Spinal cord (tissue), 10 donors: Measurements from ENCODE around the gene P2RX2. TPM values are rescaled to one million over a fixed set of nuclear protein-coding genes. Genes with fewer than 3 reads are reported as not detected.

ENCODE experiments used
- DNase-seq, 6 donors: peaks; one replicate each; pipeline versions ENCODE4 v3.0.0 to v3.0.0-alpha.2; 2013 to 2015; ENCODE audit warnings: low spot score in 6 of 6, low read depth in 4 of 6
- H3K27ac ChIP-seq: one replicate; pipeline ENCODE4 v1.5.1; 2013; ENCODE audit warnings: low read depth, low read length, control low read depth
- H3K27me3 ChIP-seq: one replicate; pipeline ENCODE4 v1.6.1; 2013; ENCODE audit warnings: low read length; ENCODE audit not compliant: control insufficient read depth, insufficient read depth
- H3K36me3 ChIP-seq: one replicate; pipeline ENCODE4 v1.6.1; 2013; ENCODE audit warnings: low read length; ENCODE audit not compliant: control insufficient read depth, insufficient read depth
- H3K4me1 ChIP-seq: one replicate; pipeline ENCODE4 v1.6.1; 2013; ENCODE audit warnings: low read length; ENCODE audit not compliant: control insufficient read depth, insufficient read depth
- H3K4me3 ChIP-seq: one replicate; pipeline ENCODE4 v1.5.1; 2013; ENCODE audit warnings: low read depth, low read length, control low read depth
- H3K9me3 ChIP-seq: one replicate; pipeline ENCODE4 v1.6.1; 2013; ENCODE audit warnings: low read length; ENCODE audit not compliant: control insufficient read depth, insufficient read depth
- WGBS: methylation state at CpG from one replicate; pipeline ENCODE4 v1.1.5; 2013; ENCODE audit warnings: missing lambda C conversion rate; ENCODE audit not compliant: insufficient coverage; 5-methylcytosine and 5-hydroxymethylcytosine counted together
- polyA plus RNA-seq, 2 donors: library from polyadenylated mRNA; unstranded; fragments of 120-200 nt; gene quantifications; one replicate each; pipeline ENCODE4 v1.2.1, GENCODE V29; 2013; ENCODE audit not compliant: insufficient read length in 2 of 2
- total RNA-seq, 2 donors: library from RNA; depleted of rRNA in 1 of 2; stranded (reverse); fragments of 120-200 nt in 1 of 2; fragments of >200 nt in 1 of 2; gene quantifications; one replicate each; pipeline versions ENCODE4 v1.2.3 to v1.2.4, GENCODE V29; 2013 to 2014
- donor health status: healthy.

The P2RX2 gene
- total and polyA plus RNA-seq, 4 donors, result 0.06 to 0.65 (median 0.34) TPM

DNA sequence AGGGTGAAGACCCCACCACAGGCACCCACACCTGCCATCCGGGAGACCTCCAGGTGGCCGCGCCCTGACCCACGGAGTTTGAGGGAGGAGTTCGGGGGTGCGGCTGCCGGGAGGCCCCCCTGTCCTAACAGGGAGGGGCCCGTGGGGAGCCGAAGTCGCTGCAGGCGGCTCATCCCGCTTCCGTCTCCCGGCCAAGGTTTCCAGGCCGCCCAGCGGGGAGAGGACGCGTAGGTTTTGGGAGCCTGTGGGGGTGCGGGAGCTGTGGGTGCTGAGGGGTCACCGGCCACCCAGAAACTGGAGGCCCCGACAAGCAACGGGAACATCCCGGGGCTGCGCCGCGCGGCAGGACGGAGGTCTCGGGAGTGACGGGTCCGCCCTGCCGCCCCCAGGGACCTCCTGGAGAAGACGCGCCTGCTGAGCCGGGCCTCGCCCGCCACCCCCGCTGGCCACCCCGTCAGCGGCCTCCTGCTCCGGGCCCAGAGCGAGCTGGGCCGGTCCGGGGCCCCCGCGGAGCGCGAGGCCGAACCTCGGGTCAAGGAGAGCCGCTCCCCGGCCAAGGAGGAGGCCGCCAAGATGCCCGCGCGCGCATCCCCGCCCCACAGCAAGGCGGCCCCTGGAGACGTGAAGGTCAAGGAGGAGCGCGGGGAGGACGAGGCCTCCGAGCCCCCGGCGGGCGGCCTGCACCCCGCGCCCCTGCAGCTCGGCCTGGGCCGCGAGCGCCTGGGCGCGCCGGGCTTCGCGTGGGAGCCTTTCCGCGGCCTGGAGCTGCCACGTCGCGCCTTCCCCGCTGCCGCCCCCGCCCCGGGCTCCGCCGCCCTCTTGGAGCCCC, 35.8 kb upstream of the P2RX2 start:
- WGBS, result 27% methylated on average over 82 of the region's 89 CpGs
- no peaks in the 10 kb centered on the region for H3K9me3 ChIP-seq
- peaks cover 59% of the 10 kb centered on the region for H3K36me3 ChIP-seq
- no peak for DNase-seq
- H3K4me1 ChIP-seq, result peaks cover 10% of the 10 kb centered on the region
- H3K27ac ChIP-seq, result no peak overlapping the region
- peaks cover 25% of the 10 kb centered on the region for H3K27me3 ChIP-seq
- H3K4me3 ChIP-seq, result peak overlapping the region; percentile 16

DNA sequence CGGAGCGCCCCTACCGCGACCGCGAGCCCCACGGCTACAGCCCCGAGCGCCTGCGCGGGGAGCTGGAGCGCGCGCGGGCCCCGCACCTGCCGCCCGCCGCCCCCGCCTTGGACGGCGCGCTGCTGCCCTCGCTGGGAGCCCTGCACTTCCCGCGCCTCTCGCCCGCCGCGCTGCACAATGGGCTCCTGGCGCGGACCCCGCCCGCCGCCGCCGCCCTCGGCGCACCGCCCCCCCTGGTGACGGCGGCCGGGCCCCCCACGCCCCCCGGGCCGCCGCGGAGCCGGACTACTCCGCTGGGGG, 35.2 kb upstream of the P2RX2 start:
- peak in 1 of 6 donors; percentile 48 for DNase-seq
- Histone ChIP-seq H3K4me1 (peaks cover 10% of the 10 kb centered on the region), H3K4me3 (no peak overlapping the region), H3K27ac (no peak overlapping the region), H3K36me3 (peaks cover 54% of the 10 kb centered on the region), H3K9me3 (no peaks in the 10 kb centered on the region), H3K27me3 (peaks cover 25% of the 10 kb centered on the region)
- 14% methylated on average over 50 of the region's 50 CpGs for WGBS

DNA sequence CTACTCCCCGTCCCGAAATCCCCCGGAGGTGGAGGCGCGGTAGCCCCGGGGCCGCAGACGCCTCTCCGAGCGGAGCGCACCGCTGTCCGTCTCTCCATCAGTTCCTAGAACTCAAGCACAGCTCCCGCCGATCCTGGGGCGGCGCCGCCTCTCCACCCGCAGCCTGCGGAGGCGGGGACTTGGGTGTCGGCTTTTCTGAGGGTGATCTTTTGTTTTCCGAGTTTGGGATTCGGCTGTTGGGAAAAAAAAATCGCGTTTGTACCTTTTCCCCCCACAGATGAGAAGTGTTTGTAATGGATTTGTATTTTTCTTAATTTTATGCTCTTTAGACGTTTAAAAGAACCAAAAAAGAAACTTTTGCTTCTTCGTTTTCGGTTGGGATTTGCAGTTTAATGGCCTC, 34.8 kb upstream of the P2RX2 start:
- peaks cover 50% of the 10 kb centered on the region for H3K36me3 ChIP-seq
- no peak overlapping the region for H3K4me3 ChIP-seq
- H3K9me3 ChIP-seq, result no peaks in the 10 kb centered on the region
- H3K27me3 ChIP-seq, result peaks cover 25% of the 10 kb centered on the region
- H3K4me1 ChIP-seq, result peaks cover 10% of the 10 kb centered on the region
- 46% methylated on average over 15 of the region's 29 CpGs for WGBS
- DNase-seq, result peak in 1 of 6 donors; percentile 64
- H3K27ac ChIP-seq, result no peak overlapping the region

DNA sequence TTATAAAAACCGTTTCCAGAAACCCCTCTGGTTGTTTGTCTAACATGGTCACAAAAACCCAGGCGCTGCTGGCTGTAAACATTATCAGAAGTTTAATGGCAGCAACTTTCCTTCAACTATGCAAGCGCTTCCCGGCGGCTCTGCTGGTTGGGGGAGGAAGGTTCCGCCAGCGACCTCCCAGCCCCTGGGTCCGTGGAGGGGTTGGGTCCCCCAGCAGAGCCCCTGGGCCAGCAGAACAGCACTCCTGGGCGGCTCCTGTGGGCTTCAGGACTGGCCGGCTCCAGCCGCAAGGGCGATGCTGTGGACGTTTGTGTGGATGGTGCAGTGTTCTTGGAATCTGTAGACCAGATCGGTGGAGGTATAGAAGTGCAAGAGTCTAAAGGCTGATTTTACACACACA, 34.1 kb upstream of the P2RX2 start:
- no peak for DNase-seq
- Histone ChIP-seq H3K27ac (no peak overlapping the region), H3K4me3 (no peak overlapping the region), H3K9me3 (no peaks in the 10 kb centered on the region), H3K4me1 (peaks cover 10% of the 10 kb centered on the region), H3K27me3 (peaks cover 25% of the 10 kb centered on the region), H3K36me3 (peaks cover 47% of the 10 kb centered on the region)
- WGBS, result 62% methylated on average over 5 of the region's 14 CpGs

DNA sequence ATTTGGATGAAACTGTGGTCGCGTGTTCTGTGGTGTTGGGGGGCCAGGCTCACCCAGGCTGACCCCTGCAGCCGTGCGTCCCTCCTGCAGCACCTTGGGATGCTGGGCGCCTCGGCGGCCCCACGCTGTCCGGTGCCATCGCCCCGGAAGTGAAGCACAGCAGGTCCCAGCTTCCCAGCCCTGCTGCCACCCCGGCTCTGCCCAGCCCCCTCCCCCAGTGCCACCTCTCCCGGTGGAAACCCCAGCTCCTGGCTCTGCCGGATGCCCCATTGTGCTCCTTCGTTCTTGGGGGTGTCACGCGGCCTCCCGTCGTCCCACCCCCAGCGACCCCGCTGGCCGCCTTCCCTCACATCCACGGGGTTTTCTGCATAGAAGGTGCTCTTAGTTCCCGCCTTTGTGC, 33.4 kb upstream of the P2RX2 start:
- peaks cover 43% of the 10 kb centered on the region for H3K36me3 ChIP-seq
- H3K9me3 ChIP-seq, result no peaks in the 10 kb centered on the region
- H3K27me3 ChIP-seq, result peaks cover 25% of the 10 kb centered on the region
- peaks cover 10% of the 10 kb centered on the region for H3K4me1 ChIP-seq
- no peak for DNase-seq
- WGBS, result 79% methylated on average over 21 of the region's 24 CpGs
- no peak overlapping the region for H3K27ac ChIP-seq
- H3K4me3 ChIP-seq, result no peak overlapping the region

DNA sequence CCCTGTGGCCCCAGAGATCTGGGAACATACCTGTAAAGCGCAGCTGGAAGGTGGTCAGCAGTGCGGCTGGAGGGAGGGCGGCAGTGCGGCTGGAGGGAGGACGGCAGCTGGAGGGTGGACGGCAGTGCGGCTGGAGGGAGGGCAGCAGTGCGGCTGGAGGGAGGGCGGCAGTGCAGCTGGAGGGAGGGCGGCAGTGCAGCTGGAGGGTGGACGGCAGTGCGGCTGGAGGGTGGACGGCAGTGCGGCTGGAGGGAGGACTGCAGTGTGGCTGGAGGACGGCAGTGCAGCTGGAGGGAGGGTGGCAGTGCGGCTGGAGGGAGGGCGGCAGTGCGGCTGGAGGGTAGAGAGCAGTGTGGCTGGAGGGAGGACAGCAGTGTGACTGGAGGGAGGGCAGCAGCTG, 31.6 kb upstream of the P2RX2 start:
- no peak overlapping the region for H3K4me3 ChIP-seq
- no peak overlapping the region for H3K27ac ChIP-seq
- H3K4me1 ChIP-seq, result peaks cover 7% of the 10 kb centered on the region
- 92% methylated on average over 18 of the region's 18 CpGs for WGBS
- no peaks in the 10 kb centered on the region for H3K9me3 ChIP-seq
- no peak for DNase-seq
- H3K27me3 ChIP-seq, result peaks cover 9% of the 10 kb centered on the region
- peaks cover 25% of the 10 kb centered on the region for H3K36me3 ChIP-seq

DNA sequence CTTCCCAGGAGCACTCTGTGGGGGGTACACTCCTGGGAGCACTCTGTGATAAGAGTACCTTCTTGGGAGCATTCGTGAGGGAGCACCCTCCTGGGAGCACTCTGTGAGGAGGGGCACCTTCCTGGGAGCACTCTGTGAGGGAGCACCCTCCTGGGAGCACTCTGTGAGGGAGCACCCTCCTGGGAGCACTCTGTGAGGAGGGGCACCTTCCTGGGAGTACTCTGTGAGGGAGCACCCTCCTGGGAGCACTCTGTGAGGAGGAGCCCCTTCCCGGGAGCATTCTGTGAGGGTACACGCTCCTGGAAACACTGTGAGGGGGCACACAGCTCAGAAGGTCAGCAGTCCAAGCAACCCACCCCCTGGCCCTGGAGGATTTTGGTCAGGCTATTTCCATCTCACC, 30.8 kb upstream of the P2RX2 start:
- no peak for DNase-seq
- no peak overlapping the region for H3K27ac ChIP-seq
- no peak overlapping the region for H3K4me3 ChIP-seq
- 86% methylated on average over 3 of the region's 3 CpGs for WGBS
- H3K36me3 ChIP-seq, result peaks cover 16% of the 10 kb centered on the region
- peaks cover 4% of the 10 kb centered on the region for H3K27me3 ChIP-seq
- H3K9me3 ChIP-seq, result no peaks in the 10 kb centered on the region
- peaks cover under 1% of the 10 kb centered on the region for H3K4me1 ChIP-seq

DNA sequence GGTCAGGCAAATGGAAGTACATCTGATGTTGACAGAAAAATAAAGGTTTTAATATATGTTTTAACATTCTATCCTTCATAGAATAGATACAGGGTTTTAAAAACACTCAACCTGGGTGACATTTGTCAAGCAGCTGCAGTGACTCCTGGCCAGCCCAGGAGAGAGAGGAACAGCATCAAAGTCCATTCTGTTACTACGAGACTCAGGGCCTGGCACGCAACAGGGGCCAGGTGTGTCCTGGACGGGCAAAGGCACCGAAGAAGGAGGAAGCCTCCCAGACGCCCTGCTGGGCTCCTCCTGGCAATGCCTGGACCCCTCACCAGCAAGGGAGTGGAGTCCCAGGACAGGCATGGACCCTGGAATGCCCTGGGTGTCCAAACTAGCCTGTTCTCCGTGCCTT, 30.3 kb upstream of the P2RX2 start:
- no peak overlapping the region for H3K27ac ChIP-seq
- H3K4me1 ChIP-seq, result peaks cover 3% of the 10 kb centered on the region
- WGBS, result 80% methylated on average over 6 of the region's 6 CpGs
- peaks cover 16% of the 10 kb centered on the region for H3K36me3 ChIP-seq
- no peak for DNase-seq
- no peak overlapping the region for H3K4me3 ChIP-seq
- H3K9me3 ChIP-seq, result no peaks in the 10 kb centered on the region
- H3K27me3 ChIP-seq, result peaks cover 4% of the 10 kb centered on the region

DNA sequence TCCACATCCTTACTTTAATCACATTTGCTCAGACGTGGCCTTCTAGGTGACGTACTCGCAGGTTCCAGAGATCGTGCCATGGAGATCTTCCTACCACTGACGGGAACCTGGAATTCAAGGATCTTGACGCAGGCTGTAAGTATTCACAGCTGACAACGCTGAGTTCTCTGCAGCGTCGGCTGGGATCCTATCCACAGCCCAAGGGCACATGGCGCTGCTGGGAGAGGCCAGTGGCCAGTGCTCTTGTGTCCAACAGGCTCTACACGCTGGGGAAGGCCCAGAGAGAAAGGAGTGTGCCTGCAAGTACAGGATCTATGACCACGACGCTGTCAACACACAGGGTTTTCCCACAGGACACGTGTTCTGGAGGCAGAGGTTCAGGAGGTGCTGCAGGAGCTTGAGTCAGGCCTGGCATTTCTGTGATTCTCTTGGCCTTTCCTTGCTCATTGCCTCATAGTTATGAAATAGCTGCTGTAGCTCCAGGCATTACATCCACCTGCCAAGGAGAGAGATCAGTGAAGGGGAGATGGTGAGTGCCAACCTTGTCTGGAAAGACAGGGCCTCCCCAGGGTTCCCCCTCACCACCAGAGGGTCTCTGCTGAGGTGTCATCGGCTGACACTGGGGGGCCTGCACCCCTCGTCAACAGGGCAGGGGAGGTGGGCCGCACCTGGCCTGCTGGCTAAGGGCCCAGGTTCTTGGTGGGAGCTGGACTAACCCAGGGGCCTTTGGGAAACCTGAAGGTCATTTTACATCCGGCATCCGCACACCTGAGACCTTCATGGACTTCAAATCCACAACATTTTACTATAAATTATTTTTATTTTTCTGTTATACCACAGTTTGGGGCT, 29.5 kb upstream of the P2RX2 start:
- H3K27me3 ChIP-seq, result peaks cover 4% of the 10 kb centered on the region
- no peak overlapping the region for H3K27ac ChIP-seq
- H3K4me1 ChIP-seq, result peaks cover 10% of the 10 kb centered on the region
- 80% methylated on average over 16 of the region's 19 CpGs for WGBS
- H3K4me3 ChIP-seq, result no peak overlapping the region
- no peak for DNase-seq
- peaks cover 16% of the 10 kb centered on the region for H3K36me3 ChIP-seq
- no peaks in the 10 kb centered on the region for H3K9me3 ChIP-seq
